ENCODE measurements around the gene PIGZ.

The PIGZ gene

DNA sequence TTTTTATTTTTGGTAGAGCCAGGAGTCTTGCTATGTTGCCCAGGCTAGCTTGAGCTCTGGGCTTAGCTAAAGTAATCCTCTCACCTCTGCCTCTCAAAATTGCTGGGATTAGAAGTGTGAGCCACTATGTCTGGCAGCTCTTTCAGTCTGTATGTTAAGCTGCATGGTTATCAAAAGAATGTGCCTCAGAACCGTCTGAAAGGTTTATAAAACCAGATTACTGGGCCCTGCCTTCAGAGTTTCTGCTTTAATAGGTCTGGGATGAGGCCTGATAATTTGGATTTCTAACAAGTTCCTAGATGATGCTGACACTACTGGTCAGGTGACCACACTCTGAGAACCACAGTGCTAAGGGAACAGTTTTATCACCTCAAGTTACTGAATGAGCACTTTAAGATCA, 66.3 kb downstream of the PIGZ start:
- DNase-seq, result no peak

DNA sequence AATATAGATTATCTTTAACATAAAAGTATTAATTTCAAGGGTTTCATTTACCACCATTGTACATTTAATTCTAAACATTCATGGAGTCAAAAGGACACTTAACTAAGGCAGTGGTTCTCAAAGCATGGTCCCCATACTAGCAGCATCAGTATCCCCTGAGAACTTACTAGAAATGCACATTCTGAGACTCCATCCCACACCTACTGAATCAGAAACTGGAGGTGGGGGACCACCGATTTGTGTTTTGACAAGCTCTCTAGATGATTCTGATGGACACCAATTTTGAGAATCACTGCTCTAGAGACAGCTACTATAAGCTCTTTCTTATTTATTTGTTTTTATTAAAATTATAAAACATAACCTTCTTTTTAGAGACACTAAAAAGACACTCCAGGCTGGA, 66.9 kb downstream of the PIGZ start:
- DNase-seq, result no peak

Data from OCI-M1 (cell line).